Activated naive CD4-positive, alpha-beta T cell (primary cell): ENCODE results near the gene PARP8.
"Not testable (repeated sequence)": the region's sequence is repeated elsewhere in the genome, so short reads cannot be mapped to it uniquely, and the experiment has no call there.

Experiments used
- DNase-seq, 4 experiments: peaks; one replicate each; lab custom pipeline; 2025; lab: John Stamatoyannopoulos, UW

The PARP8 gene

DNA sequence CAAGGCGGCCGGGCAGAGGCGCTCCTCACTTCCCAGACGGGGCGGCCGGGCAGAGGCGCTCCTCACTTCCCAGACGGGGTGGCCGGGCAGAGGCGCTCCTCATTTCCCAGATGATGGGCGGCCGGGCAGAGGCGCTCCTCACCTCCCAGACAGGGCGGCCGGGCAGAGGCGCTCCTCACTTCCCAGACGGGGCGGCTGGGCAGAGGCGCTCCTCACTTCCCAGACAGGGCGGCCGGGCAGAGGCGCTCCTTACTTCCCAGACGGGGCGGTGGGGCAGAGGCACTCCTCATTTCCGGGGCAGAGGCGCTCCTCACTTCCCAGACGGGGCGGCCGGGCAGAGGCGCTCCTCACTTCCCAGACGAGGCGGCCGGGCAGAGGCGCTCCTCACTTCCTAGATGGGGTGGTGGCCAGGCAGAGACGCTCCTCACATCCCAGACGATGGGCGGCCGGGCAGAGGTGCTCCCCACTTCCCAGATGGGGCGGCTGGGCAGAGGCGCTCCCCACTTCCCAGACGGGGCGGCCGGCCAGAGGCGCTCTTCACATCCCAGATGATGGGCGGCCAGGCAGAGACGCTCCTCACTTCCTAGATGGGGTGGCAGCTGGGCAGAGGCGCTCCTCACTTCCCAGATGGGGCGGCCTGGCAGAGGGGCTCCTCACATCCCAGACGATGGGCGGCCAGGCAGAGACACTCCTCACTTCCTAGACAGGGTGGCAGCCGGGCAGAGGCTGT lies 108.2 kb downstream of the PARP8 start:
- not testable (repeated sequence) for DNase-seq

DNA sequence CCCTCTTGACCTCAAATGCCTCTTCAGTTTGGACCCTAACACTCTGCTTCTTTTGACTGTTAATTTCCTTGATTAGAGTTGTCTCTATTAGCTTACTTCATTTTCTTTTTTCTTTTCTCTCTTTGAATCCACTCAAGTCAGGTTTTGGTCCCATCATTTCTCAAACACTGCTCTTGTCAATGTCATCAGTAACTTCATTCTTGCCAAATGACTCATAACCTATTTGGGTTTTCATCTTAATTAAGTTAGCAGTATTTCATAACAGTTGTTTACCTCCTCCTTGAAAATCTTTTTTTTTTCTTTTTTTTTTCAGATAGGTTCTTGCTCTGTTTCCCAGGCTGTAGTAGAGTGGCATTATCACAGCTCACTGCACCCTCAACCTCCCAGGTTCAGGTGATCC lies 119.6 kb downstream of the PARP8 start:
- no peak for DNase-seq

DNA sequence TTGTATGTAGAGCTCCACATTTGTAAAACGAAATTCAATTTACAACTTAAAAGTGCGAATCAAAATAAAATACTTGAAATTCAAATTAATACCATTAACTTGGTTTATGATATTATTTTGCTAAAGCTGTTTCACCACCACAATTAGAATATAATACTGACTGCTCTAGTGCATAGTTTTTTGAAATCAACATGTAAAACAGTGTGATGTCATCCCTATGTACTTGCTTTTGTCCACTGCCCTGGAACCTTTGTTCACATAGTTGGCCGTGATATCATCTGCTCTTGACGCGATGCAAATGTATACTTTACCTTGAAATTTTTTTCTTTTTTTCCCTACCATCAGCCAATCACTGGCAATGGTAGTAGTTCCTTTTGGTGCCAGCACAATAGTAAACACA lies 125.4 kb downstream of the PARP8 start:
- DNase-seq = no peak

DNA sequence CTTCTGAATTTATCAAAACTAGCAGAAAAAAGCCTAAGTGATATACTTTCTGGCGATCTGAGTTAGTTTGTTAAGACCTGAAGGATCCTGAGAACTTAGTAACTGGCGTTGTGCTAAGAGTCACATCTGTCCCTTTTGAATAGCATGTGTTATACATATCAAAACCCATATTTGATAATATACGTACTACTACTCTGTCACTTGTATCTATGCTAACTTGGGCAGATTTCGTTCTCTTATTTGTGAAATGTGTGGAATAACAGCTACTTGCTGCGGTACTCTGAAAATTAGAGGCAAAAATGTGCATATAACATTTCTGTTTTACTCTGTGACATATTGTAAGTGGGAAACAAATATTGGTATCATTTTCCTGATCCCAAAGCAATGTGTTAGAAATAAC lies 126.4 kb downstream of the PARP8 start:
- DNase-seq = no peak

DNA sequence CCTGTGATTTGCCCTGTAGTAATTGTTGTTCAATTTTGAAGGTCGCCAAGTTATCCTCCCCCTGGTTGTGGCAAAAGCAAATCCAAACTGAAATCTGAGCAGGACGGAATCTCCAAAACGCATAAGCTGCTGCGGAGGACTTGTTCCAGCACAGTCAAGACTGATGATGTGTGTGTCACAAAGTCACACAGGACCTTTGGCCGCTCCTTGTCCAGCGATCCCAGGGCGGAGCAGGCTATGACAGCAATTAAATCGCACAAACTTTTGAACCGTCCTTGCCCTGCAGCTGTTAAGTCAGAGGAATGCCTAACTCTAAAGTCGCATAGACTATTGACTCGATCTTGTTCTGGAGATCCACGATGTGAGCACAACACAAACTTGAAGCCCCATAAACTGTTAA lies 128.4 kb downstream of the PARP8 start:
- no peak for DNase-seq

DNA sequence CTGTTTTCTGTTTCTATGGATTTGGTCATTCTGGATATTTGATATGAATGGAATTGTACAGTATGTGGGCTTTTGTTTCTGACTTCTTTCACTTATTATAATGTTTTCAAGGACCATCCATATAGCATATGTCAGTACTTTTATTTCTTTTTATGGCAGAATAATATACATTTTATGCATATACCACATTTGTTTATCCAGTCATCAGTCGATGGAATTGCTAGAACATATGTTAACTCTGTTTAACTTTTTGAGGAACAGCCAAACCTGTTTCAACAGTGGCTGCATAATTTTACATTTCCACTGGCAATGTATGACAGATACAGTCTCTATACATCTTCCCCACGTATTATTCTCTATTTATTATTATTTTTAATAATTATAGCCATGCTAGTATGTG lies 131.6 kb downstream of the PARP8 start:
- DNase-seq = no peak

DNA sequence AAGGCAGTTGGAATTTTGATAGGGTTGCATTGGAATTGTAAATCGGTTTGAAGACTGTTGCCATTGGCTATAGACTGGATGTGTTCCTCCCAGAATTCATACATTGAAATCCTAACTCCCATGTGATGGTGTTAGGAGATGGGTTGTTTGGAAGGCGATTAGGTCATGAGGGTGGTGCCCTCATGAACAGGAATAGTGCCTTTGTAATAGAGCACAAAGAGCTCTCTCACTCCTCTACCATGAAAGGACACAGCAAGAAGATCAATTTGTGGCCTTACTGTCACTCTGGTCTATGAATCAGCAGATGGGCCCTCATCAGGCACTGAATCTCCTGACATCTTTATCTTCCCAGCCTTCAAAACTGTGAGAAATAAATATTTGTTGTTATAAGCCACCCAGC lies 133.2 kb downstream of the PARP8 start:
- no peak for DNase-seq

DNA sequence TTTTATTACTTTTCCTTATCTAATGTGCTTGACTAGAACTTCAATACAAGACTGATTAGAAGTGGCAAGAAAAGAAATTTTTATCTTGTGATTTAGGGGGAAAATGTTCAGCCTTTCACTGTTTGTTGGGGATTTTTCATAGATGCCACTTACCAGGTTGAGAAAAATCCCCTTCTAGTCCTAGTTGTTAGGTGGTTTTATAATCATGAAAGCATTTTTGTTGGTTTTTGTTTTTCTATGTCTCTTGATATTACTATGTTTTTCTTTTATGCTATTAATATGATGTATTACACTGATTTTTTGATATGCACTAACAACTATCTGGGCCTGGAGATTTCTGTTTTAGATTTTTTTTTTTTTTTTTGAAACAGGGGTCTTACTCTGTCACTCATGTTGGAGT lies 134.0 kb downstream of the PARP8 start:
- no peak for DNase-seq

DNA sequence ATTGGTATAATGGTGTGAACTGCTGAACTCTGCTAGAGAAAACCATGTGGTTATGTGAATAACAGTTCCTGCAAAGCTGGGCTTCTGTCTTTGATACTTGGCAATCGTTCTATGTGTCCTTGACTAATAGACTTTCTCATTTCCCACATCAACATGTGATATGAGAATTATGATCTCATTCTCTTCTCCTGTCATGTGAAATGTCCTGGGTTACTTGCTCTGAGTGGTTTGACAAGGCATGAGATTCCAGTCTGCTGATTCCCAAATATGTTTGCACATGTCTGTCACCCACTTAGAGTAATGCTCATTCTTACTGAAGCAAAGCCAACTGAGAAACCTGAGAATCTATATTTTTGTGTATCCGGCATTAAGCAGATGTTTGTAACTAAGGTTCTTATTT lies 141.2 kb downstream of the PARP8 start:
- no peak for DNase-seq

DNA sequence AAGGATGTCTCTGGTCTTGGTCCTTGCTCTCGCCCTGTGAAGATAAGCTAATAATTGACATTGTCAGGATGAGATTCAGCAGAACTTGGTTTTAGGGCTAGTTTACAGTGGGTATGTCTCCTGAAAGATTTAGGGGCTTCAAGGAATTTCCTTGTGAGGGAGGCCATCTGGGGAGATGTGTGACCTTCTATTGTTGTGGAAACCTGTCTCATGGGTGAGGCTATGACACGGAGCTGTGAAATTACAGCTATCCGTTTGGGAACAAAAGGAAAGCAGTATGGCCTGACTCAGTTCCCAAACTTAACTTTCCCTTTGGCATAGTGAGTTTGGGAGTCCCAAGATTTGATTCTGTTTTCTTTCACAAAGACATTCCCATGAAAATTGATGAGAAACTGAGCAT lies 142.0 kb downstream of the PARP8 start:
- no peak for DNase-seq

DNA sequence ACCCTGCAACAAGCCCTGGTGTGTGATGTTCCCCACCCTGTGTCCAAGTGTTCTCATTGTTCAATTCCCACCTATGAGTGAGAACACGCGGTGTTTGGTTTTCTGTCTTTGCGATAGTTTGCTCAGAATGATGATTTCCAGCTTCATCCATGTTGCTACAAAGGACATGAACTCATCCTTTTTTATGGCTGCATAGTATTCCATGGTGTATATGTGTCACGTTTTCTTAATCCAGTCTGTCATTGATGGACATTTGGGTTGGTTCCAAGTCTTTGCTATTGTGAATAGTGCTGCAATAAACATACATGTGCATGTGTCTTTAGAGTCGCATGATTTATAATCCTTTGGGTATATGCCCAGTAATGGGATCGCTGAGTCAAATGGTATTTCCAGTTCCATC lies 145.3 kb downstream of the PARP8 start:
- DNase-seq = not testable (repeated sequence)

DNA sequence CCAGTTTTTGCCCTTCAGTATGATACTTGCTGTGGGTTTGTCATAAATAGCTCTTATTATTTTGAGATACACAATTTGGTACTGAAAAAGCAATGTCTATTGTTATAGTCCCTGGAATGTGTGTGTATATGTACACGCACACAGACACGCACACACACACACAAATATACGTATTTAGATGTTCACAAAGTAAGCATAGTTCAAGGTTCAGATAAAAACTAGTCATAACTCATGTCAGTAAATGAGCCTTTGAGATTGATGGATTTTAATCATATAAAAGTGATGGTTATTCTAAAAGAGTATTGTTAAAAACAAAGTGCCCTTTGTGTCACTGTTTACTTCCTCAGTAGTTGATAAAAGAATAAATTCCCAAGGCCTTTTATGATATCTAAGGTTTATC lies 147.3 kb downstream of the PARP8 start:
- DNase-seq = no peak

DNA sequence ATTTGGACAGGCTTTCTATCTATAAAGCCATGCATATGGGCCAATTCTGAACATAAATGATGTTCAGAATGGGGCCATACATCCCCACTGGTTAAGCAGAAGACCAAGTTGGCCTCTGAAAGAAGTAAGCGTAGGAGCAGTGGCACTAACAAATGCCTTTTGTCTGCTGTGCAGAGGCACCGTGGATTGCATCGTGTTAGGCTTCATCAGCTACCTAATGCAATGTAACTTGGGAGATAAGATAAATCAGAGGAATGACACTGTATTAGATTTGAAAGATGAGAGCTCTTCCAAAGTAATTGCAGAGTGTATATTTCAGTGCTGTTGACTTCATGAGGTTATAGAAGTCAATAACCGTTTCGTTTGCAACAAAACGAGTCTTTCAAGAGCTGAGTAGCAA lies 148.1 kb downstream of the PARP8 start:
- no peak for DNase-seq

DNA sequence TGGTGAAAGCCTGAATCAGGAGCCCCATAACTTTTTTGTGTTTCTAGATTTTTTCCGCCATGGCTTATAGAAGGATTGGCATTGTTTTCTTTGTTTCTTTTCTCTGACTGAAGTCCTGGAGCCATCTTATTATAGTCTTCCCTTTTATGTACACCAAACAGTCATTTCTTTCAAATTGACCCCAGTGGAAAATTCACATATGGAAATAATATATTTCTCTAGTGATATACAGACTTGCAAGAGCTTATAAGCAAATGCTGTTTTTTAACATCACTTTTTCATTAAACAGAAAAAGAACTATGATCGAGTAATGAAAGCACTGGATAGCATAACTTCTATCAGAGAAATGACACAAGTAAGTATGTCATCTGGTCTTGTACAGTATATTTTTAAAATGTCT lies 155.6 kb downstream of the PARP8 start:
- DNase-seq = no peak

DNA sequence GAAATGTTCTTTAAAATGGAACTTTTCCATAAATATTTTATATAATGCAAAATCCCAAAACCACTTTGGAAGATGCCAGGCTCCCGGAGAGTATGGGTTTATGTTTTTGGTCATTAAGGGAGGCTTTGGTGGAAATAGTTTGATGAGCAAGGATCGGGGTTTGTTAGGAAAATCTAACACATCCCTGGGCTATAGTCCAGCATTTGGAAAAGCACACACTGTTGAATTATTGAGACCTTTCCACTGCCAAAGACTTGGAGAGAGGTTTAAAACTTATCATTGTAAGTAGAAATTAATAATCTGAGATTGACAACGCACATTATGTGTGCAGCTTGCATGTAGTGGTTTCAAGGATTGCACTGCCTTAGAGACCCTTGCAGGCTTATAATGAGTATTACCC lies 156.3 kb downstream of the PARP8 start:
- DNase-seq = no peak

DNA sequence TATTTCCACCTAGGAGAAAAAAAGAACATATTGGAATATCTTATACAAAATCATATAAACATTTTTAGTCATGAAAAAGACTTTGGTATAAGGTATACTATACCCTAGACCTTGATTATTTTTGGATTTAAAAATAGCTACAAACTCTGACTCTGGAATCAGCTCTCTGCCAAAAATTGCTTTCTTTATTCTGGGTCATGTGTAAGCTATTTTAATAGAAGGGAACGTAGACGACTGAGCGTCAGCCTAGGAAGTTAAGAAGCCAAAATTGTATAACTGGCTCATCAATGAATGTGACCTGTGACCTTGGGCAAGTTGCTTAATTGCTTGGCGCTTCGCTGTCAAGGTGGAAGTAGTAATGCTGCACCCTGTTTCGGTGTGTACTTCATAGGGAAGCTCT lies 157.1 kb downstream of the PARP8 start:
- no peak for DNase-seq

DNA sequence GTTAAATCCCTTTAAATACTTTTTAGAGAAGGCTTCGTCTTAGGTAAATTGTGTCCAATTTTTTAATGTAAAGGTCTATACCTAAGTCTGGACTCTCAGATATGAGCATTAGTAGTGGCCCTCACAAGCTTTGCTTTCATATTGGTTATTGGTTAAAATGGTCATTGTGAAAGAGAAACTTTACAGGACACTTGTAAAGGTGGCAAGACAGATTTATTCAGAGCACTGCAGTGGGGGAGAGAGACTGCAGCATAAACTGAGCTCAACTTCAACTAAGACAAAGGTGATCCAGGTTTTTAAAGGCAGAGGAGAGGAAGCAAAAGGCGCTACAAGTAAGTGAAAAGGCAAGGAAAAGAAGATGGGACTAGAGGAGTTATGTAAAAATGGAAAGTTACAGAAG lies 157.7 kb downstream of the PARP8 start:
- no peak for DNase-seq

DNA sequence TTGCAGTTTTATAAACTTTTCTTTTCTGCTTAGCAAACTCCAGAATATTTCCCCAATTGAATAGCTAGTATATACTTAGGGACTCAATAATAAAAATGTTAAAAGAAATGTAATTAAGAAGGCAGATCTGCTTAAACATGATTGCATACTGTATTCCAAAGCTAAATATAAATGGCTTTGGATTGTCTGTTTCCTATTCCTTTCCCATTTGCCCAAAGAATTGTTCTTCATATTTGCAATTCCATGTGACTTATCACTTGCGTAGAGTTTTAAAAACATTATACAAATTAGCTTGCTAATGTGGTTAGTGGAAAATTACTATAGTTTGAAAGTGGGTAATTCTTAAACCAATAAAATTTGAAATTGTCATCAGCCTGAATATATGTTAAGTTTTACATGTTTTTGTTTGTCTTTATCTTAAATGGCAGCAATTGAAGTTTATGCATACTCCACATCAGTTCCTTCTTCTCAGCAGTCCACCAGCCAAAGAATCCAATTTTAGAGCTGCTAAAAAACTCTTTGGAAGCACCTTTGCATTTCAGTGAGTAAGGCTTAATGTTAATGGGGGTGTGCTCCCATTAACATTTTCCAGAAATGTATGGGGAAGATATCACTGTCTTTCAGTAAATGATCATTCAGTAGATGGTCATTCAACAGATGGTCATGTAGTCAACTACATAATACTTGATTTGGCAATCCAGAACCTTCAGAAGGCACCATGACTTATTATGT lies 161.2 kb downstream of the PARP8 start:
- DNase-seq = no peak

DNA sequence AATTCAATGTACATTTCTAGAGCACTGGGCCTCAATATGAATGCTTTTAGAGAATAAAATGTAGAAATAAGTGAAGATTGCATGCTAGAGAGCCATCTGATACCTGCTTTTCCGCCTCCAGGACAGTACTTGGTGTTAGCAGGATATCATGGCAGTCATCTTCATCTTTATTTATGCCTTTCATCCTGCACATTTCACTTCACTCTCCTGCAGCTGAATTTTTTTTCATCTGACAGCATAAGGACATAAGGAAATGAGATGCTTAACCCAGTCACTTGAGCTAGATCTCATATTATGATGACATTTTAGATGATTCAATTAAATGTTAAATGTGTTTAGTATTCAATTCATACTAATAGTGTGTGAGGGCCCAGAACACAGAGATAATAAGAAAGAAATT lies 162.6 kb downstream of the PARP8 start:
- no peak for DNase-seq

DNA sequence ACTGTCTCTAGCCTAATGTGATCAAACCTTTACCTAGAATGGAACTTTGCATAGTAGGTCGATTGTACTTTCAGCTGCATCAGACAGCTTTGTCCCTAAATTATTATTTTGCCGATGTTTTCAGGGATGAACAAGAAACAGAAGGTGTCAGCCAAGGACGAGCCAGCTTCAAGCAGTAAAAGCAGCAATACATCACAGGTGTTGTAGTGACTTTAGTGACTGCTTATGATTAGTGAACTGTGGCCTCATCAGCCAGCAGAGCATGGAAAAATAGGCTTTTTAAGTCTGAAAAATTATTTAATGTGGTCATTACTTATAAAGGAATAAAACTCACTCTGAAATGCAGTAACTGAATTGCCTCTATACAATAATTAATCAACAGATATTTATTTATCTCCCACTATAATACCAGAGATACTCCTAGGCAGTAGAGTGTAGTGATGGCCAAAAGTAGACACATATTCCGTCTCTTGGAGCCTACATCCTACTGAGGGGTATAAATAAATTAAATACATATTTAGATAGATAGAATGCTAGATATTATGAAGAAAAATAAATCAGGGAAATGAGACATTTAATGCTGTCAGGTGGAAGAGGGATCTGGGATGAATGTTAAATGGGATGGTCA lies 166.3 kb downstream of the PARP8 start:
- no peak for DNase-seq

DNA sequence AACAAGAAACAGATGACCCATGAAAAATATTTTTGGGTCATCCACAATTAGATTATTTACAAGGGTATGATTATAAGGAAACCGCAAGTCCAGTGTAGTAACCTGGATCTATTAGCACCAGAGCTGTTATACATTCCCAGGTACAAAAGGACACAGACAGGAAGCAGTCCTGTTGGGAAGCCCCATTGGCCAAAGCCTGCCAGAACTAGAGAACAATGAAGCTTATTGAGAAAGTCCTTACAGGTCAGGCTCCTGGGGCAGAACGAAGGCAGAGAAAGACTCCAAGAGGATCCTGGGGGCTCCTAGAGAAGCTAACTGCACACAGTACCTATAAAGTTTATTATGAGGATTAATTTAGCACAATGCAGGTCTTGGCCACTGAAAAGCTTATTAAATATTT lies 169.9 kb downstream of the PARP8 start:
- no peak for DNase-seq

DNA sequence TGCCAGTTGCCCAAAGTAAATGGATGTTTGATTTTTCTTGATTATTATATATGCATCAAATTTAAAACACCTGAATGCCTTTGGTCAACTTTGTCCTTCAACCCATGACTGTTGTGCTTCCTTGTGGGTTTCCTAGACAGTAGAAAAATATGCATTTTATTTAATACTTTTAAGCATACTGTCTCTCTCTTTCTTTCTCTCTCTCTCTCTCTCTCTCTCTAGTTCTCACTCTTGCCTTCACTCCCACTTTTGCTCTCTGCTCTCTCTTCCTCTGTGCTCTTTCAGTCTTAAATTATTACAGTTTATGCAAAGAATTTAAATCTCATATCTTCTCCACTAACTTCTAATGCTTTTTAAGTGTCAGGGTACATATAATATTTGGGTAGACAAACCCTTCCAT lies 173.0 kb downstream of the PARP8 start:
- DNase-seq = no peak

DNA sequence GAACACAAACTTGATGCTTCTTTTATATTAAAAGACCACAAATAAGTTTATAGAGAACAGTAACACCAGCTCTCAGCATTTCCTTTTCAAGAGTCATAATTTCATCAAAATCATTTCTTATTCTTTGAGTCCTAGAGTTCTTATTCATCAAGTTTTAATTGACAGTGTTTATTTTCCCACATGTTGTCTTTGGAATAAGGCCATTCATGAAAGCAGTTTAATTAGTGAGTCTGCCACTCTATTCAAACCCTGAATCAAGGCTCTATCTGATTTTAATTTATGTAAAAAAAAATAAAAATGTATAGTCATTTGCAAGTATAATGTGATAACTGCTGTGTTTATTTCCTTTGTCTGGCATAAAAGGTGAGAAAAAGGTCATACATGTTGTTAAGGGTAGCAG lies 176.7 kb downstream of the PARP8 start:
- DNase-seq = no peak

DNA sequence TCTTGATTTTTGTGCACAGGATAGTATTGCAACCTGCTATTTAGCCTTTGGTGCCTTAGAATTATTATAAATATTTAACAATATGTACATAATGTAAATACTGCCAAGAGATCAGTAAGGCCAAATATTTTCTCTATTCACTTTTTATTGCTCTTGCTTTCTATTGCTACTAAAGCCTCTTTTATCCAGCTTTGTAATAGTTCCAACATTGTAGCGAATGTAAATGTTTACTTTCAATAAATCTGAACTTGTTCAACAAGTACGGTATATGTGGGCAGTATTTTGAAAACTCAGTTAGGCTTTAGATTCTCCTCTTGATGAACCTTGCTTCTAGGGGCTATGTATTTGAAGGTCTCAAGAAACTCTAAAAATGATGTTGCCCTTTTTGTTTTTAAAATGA lies 179.8 kb downstream of the PARP8 start:
- DNase-seq = no peak
